ENCODE results near the gene TNK1. TPM values are rescaled to one million over a fixed set of nuclear protein-coding genes. Genes with fewer than 3 reads are reported as not detected.

The TNK1 gene
- total RNA-seq, 2 donors from 2014 or later, result 11.0 to 11.7 TPM

- H3K4me3 Mint-ChIP-seq, result no peak overlapping the region
- no peak overlapping the region for H3K27ac Mint-ChIP-seq
- WGBS, 2 experiments (ENCODE audit: insufficient coverage in 1 of 2, insufficient read length in 1 of 2), result 84 to 100% methylated on average over 1 of the region's 2 CpGs
- H3K27ac ChIP-seq (ENCODE audit: low read depth, low read length), result no peak overlapping the region
- peaks cover 14% of the 10 kb centered on the region for H3K4me1 Mint-ChIP-seq
- no peak overlapping the region for H3K4me3 ChIP-seq (ENCODE audit: low read length)
- H3K9me3 ChIP-seq (ENCODE audit: control insufficient read depth, low read length), result no peaks in the 10 kb centered on the region
- H3K4me1 ChIP-seq (ENCODE audit: control insufficient read depth, insufficient read depth, low read length), result peaks cover under 1% of the 10 kb centered on the region
- H3K27me3 Mint-ChIP-seq (ENCODE audit: insufficient read depth), result peaks cover 9% of the 10 kb centered on the region
- H3K27me3 ChIP-seq (ENCODE audit: control insufficient read depth, insufficient read depth, low read length, poor library complexity, severe bottlenecking), result no peaks in the 10 kb centered on the region
- no peaks in the 10 kb centered on the region for H3K9me3 Mint-ChIP-seq
- no peak for DNase-seq
- H3K36me3 ChIP-seq (ENCODE audit: control insufficient read depth, insufficient read depth, low read length), result peaks cover 5% of the 10 kb centered on the region
- TF ChIP-seq, protein P1, sequence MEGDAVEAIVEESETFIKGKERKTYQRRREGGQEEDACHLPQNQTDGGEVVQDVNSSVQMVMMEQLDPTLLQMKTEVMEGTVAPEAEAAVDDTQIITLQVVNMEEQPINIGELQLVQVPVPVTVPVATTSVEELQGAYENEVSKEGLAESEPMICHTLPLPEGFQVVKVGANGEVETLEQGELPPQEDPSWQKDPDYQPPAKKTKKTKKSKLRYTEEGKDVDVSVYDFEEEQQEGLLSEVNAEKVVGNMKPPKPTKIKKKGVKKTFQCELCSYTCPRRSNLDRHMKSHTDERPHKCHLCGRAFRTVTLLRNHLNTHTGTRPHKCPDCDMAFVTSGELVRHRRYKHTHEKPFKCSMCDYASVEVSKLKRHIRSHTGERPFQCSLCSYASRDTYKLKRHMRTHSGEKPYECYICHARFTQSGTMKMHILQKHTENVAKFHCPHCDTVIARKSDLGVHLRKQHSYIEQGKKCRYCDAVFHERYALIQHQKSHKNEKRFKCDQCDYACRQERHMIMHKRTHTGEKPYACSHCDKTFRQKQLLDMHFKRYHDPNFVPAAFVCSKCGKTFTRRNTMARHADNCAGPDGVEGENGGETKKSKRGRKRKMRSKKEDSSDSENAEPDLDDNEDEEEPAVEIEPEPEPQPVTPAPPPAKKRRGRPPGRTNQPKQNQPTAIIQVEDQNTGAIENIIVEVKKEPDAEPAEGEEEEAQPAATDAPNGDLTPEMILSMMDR (conservative IDR thresholded peaks at IDR 0.05), result no peak
- peaks cover 10% of the 10 kb centered on the region for H3K36me3 Mint-ChIP-seq (ENCODE audit: low read depth)
- H3K9ac ChIP-seq (ENCODE audit: extremely low read depth, low read length, poor library complexity, severe bottlenecking), result no peak overlapping the region
These were observed 17.7 kb downstream of the TNK1 start for GRCh38 chr17:7398612-7399011.

DNA sequence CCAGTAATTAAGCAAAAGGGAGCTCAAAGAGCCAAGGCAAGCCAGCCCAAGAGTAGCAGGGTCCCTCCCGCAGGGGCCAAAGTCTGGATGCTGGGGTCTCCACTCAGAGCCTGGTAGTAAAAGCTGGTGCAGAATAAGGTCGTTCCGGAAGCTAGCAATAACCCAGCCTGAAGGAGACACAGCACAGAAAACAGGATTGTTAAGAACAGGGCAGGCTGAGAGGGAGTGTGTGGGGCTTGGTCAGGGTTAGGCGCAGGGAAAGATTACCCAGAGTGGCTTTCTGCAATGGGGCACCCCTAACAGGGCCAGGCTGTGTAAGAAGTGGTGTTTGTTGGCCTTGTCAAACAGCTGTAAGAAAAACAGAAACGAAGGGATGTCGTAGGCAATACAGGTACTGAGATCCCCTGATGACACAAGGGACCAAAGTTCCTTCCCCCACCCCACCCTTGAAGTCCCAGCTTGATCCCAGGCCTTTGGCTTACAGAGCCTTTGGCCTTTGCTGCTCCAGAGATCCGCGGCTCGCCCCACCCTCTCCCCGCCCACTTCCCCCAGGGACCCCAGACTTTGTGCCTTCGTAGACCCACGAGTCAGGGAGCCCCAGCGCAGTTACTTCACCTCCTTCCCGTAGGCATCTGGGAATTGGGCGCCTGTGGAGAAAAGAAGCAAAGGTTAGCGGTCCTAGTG, 22.3 kb downstream of the TNK1 start:
- TF ChIP-seq, protein P1 (conservative IDR thresholded peaks at IDR 0.05), result no peak
- H3K4me3 Mint-ChIP-seq, result peak overlapping the region; percentile 77
- no peak for DNase-seq
- Histone ChIP-seq H3K9ac (ENCODE audit: extremely low read depth, low read length, poor library complexity, severe bottlenecking) (peak overlapping the region; percentile 62), H3K27ac (ENCODE audit: low read depth, low read length) (peak overlapping the region; percentile 77), H3K36me3 (ENCODE audit: control insufficient read depth, insufficient read depth, low read length) (peaks cover 5% of the 10 kb centered on the region), H3K4me1 (ENCODE audit: control insufficient read depth, insufficient read depth, low read length) (no peaks in the 10 kb centered on the region), H3K9me3 (ENCODE audit: control insufficient read depth, low read length) (no peaks in the 10 kb centered on the region), H3K27me3 (ENCODE audit: control insufficient read depth, insufficient read depth, low read length, poor library complexity, severe bottlenecking) (no peaks in the 10 kb centered on the region), H3K4me3 (ENCODE audit: low read length) (peak overlapping the region; percentile 88)
- H3K9me3 Mint-ChIP-seq, result no peaks in the 10 kb centered on the region
- 23 to 50% methylated on average over 6 to 16 of the region's 16 CpGs for WGBS, 2 experiments (ENCODE audit: insufficient coverage in 1 of 2, insufficient read length in 1 of 2)
- H3K27me3 Mint-ChIP-seq (ENCODE audit: insufficient read depth), result peaks cover 7% of the 10 kb centered on the region
- peaks cover 10% of the 10 kb centered on the region for H3K36me3 Mint-ChIP-seq (ENCODE audit: low read depth)
- peak overlapping the region; percentile 95 for H3K27ac Mint-ChIP-seq
- peaks cover 20% of the 10 kb centered on the region for H3K4me1 Mint-ChIP-seq

GRCh38 chr17:7403727-7403976, 22.8 kb downstream of the TNK1 start:
- Histone ChIP-seq H3K27ac (ENCODE audit: low read depth, low read length) (peak overlapping the region; percentile 77), H3K27me3 (ENCODE audit: control insufficient read depth, insufficient read depth, low read length, poor library complexity, severe bottlenecking) (no peaks in the 10 kb centered on the region)
- 0% methylated on average over 8 to 13 of the region's 13 CpGs for WGBS, 2 experiments (ENCODE audit: insufficient coverage in 1 of 2, insufficient read length in 1 of 2)

More at GRCh38 chr17:7403727-7403976, 22.8 kb downstream of the TNK1 start:
- Mint-ChIP-seq H3K4me3 (peak overlapping the region; percentile 77), H3K9me3 (no peaks in the 10 kb centered on the region), H3K4me1 (peaks cover 20% of the 10 kb centered on the region), H3K27ac (peak overlapping the region; percentile 95), H3K36me3 (ENCODE audit: low read depth) (peaks cover 10% of the 10 kb centered on the region), H3K27me3 (ENCODE audit: insufficient read depth) (peaks cover 9% of the 10 kb centered on the region)
- Histone ChIP-seq H3K36me3 (ENCODE audit: control insufficient read depth, insufficient read depth, low read length) (peaks cover 7% of the 10 kb centered on the region), H3K4me1 (ENCODE audit: control insufficient read depth, insufficient read depth, low read length) (no peaks in the 10 kb centered on the region), H3K9me3 (ENCODE audit: control insufficient read depth, low read length) (no peaks in the 10 kb centered on the region), H3K4me3 (ENCODE audit: low read length) (peak overlapping the region; percentile 88), H3K9ac (ENCODE audit: extremely low read depth, low read length, poor library complexity, severe bottlenecking) (peak overlapping the region; percentile 62)
- no peak for DNase-seq
- TF ChIP-seq, protein P1 (conservative IDR thresholded peaks at IDR 0.05), result no peak

All from endodermal cell (in vitro differentiated cells).